NB4 (cell line): ENCODE data around the gene BNIP3.

ENCODE experiments used
- DNase-seq: peaks from one replicate; pipeline ENCODE4 v3.0.0; 2010; ENCODE audit warnings: low read depth
- H3K4me3 ChIP-seq: one replicate; pipeline ENCODE4 v1.5.1; 2011; ENCODE audit warnings: mild to moderate bottlenecking, low read depth, low read length, moderate library complexity
- CTCF ChIP-seq: IDR thresholded peaks from one replicate; pipeline ENCODE4 v1.5.1; 2012; ENCODE audit warnings: low read depth, low read length
- MAX ChIP-seq: IDR thresholded peaks from 2 replicates; pipeline ENCODE4 v1.6.1; 2011; ENCODE audit warnings: low read depth, low read length
- MYC ChIP-seq: IDR thresholded peaks from 2 replicates; pipeline ENCODE4 v1.6.1; 2011; ENCODE audit warnings: low read depth, low read length
- POLR2A ChIP-seq: IDR thresholded peaks from 2 replicates; pipeline ENCODE4 v1.6.1; 2011; ENCODE audit warnings: mild to moderate bottlenecking; ENCODE audit not compliant: insufficient read length; ENCODE audit errors: extremely low read depth

Gene BNIP3

GRCh38 chr10:131973160-131973951, 8.4 kb downstream of the BNIP3 start:
- DNase-seq: no peak
- H3K4me3 ChIP-seq: no peak overlapping the region
- TF ChIP-seq CTCF (no peak), MAX (no peak), MYC (no peak), POLR2A (no peak)

GRCh38 chr10:131972474-131973071, 9.2 kb downstream of the BNIP3 start:
- TF ChIP-seq MYC: no peak
- no peak for TF ChIP-seq MAX
- TF ChIP-seq POLR2A: no peak
- DNase-seq: peak; percentile 57

GRCh38 chr10:131971591-131971990, 10.1 kb downstream of the BNIP3 start:
- TF ChIP-seq POLR2A (no peak), MAX (no peak), MYC (no peak), CTCF (no peak)
- no peak for DNase-seq
- H3K4me3 ChIP-seq: no peak overlapping the region

More at GRCh38 chr10:131972474-131973071, 9.2 kb downstream of the BNIP3 start:
- no peak overlapping the region for H3K4me3 ChIP-seq

GRCh38 chr10:131970946-131971345, 10.8 kb downstream of the BNIP3 start:
- DNase-seq: no peak
- TF ChIP-seq MAX (no peak), CTCF (no peak), POLR2A (no peak), MYC (no peak)
- no peak overlapping the region for H3K4me3 ChIP-seq

GRCh38 chr10:131968949-131969348, 12.8 kb downstream of the BNIP3 start:
- TF ChIP-seq MYC (no peak), MAX (no peak), CTCF (no peak), POLR2A (no peak)
- H3K4me3 ChIP-seq: no peak overlapping the region
- no peak for DNase-seq

- H3K4me3 ChIP-seq: peak overlapping the region; percentile 40
- TF ChIP-seq CTCF (no peak), MYC (no peak), POLR2A (no peak), MAX (no peak)
Observed at GRCh38 chr10:131964298-131964697, 17.4 kb downstream of the BNIP3 start.

More at GRCh38 chr10:131964298-131964697, 17.4 kb downstream of the BNIP3 start:
- DNase-seq: peak; percentile 82
